GM23248 (cell line): ENCODE measurements around the gene ARSD.

Experiments used
- EZH2 ChIP-seq: fragments of 200-600 bp; sonication (generic); IDR thresholded peaks from 2 replicates; pipeline ENCODE4 v1.6.1; 2018; ENCODE audit warnings: antibody characterized with exemption, mild to moderate bottlenecking; ENCODE audit not compliant: insufficient read depth, poor library complexity, severe bottlenecking
- EZH2phosphoT487 ChIP-seq: fragments of 200-600 bp; sonication (generic); IDR thresholded peaks from 2 replicates; pipeline ENCODE4 v1.6.1; 2018; ENCODE audit warnings: antibody characterized with exemption, moderate library complexity, mild to moderate bottlenecking, low read depth; ENCODE audit not compliant: insufficient read depth

DNA sequence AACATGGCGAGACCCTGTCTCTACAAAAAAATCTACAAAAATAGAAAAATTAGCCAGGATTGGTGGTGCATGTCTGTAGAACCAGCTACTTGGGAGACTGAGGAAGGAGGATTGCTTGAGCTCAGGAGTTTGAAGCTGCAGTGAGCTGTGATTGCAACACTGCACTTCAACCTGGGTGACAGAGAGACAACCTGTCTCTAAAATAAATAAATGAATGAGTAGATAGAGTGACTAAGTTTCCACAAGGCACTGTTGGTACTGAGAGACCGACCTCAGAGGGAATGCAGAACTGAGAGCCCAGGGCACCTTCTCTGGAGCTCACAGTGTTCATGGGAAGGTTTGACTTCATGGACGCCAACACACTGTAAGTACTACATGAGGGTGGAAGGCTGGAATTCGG lies 26.7 kb upstream of the ARSD start:
- TF ChIP-seq EZH2phosphoT487 (no peak), EZH2 (no peak)
